GM18520 (cell line): Measurements from ENCODE around the gene CT83.

Source experiments
- ATAC-seq: cut with Tn5 transposase; IDR thresholded peaks from one replicate; pipeline ENCODE4 v1.9.1; 2021; ENCODE audit not compliant: unreplicated experiment

The CT83 gene

GRCh38 chrX:116462822-116463221, at the start of gene CT83:
CT83 (minus strand) TSS chrX:116462976; CDS start chrX:116462856, 120 bp downstream.
- ATAC-seq, result no peak

GRCh38 chrX:116499780-116500179, 37.0 kb upstream of the CT83 start:
- ATAC-seq, result no peak

DNA sequence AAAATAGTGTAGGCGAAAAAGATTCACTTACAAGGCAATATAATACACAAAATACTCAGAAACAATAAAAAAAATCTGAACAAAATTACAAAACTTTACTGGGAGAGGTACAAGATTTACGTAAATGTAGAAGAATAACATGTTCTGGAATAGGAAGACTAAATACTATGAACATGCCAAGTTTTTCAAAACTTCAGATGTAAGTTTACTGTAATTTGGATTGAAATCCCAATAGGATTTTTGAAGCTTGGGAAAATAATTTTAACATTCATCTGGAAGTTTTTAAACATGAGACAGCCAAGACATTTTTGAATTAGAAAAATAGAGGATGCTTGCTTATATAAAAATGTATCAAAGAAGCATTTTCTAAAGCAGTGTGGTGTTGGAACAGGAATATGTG, 30.5 kb upstream of the CT83 start:
- no peak for ATAC-seq

DNA sequence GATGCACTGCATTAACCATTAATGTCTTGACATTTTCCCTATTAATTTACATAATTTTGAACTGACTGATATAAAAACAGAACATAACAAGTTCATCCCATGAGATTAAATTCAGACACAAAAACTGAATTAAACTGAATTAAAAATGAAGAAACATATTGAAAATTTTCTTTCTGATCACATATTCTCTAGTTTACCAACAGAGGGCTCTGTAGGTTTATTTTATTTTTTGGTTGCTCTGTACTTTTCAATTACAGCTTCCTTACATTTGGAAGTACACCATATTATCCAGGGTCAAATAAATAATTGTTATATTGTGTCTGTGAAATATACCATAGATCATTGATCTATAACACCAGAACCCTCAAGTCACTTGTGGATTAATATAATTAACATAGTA, 27.3 kb upstream of the CT83 start:
- no peak for ATAC-seq

GRCh38 chrX:116480059-116480458, 17.3 kb upstream of the CT83 start:
- ATAC-seq, result no peak

DNA sequence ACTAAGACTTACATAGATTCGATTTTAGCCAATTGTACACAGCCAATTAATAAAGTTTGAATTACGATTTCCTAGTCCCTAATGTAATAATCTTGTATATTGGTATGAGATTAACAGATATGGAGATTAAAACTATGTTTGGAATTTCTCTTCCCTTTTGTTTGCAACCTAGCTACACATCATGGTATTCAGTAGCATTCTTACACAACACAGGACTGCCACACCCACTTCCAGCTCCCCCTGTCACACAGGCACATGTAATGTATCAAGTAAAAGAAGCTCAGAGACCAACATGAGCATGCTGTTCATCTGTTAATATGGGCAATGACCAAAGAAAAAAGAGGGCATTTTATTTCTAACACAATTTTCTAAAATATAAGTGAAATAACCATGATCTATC, 13.6 kb downstream of the CT83 start:
- no peak for ATAC-seq

DNA sequence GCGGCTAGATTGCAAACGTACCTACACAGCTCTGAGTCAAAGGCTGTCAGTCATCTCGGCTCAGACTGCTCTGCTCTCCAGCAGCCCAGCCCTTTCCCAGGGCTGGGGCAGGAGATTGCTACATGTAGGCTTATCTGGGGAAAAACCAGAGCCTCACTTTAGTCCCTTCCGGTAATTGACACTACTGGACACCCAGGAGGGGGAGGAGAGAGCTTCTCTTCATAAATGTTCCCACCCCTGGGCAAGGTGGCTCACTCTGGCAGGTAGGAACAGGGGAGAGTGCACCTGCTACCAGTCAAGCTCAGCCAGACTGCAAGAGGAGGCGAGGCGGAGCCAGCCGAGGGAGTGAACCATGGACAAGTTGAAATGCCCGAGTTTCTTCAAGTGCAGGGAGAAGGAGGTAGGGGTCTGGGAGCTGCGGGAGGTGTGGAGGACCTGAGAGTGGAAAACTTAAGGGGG, 26.4 kb downstream of the CT83 start, which contains the start of gene SLC6A14:
SLC6A14 (plus strand) TSS at position 249 of the 459 bp plus-strand sequence; CDS start at position 353, 104 bp downstream.
- no peak for ATAC-seq

- ATAC-seq, result no peak
Measured at GRCh38 chrX:116435597-116435996, 27.2 kb downstream of the CT83 start.

GRCh38 chrX:116427978-116428377, 34.8 kb downstream of the CT83 start:
- no peak for ATAC-seq

- ATAC-seq, result no peak
Measured at GRCh38 chrX:116417968-116418367, 44.8 kb downstream of the CT83 start.

DNA sequence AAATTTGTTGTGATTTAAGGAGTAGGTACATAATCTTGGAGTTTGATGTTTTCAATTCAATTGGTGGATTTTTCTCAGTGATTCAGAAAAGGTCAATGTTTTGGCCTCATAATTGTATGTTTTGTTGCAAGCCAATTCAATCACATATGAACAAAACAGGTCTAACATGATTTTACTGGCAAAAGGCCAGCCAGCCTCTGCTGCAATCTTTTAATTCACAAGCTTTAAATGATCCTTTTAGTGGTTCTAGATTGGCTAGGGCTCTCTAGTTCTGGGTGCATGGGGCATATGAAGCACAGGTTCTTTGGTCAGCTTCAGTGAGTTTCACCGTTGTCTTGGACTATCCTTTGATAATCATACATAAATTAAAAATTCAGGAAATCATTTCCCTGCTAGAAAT, 45.6 kb downstream of the CT83 start:
- no peak for ATAC-seq

GRCh38 chrX:116413273-116413672, 49.5 kb downstream of the CT83 start:
- no peak for ATAC-seq
